Vagina (tissue), 2 donors: Measurements from ENCODE around the gene COX7B.

ENCODE experiments used
- CTCF ChIP-seq, 3 experiments: fragments of 450-650 bp in 2 of 3; fragments of 200-600 bp in 1 of 3; sonication (generic) in 1 of 3; IDR thresholded peaks; one replicate each; pipeline ENCODE4 v1.5.1; 2017 to 2019; ENCODE audit warnings: antibody characterized with exemption in 3 of 3, mild to moderate bottlenecking in 2 of 3, moderate library complexity in 2 of 3
- POLR2A ChIP-seq, 2 donors: fragments of 450-650 bp; IDR thresholded peaks; one replicate each; pipeline ENCODE4 v1.6.1; 2017; ENCODE audit warnings: antibody characterized with exemption in 2 of 2, mild to moderate bottlenecking in 2 of 2, moderate library complexity in 2 of 2

GRCh38 chrX:77900688-77901087 lies 1.4 kb downstream of the COX7B start:
- no peak for TF ChIP-seq POLR2A (IDR thresholded peaks at IDR 0.05)
- TF ChIP-seq CTCF (IDR thresholded peaks at IDR 0.05): no peak
